ENCODE measurements around the gene OR10J4.

OR10J4 gene

GRCh38 chr1:159431904-159432303 lies at the start of gene OR10J4:
TSS of gene OR10J4 (plus strand) at chr1:159432204.
- no peak for DNase-seq (ENCODE audit: low read depth)
- TF ChIP-seq MAX (IDR thresholded peaks at IDR 0.05; ENCODE audit: low read depth, low read length): no peak
- TF ChIP-seq POLR2A (IDR thresholded peaks at IDR 0.05; ENCODE audit: extremely low read depth, insufficient read length): no peak
- no peak for TF ChIP-seq CTCF (IDR thresholded peaks at IDR 0.05; ENCODE audit: low read depth, low read length)
- TF ChIP-seq MYC (IDR thresholded peaks at IDR 0.05; ENCODE audit: low read depth, low read length): no peak
- no peak within 1 kb of the TSS for H3K4me3 ChIP-seq (ENCODE audit: low read depth, low read length)

GRCh38 chr1:159406821-159407220 lies 25.2 kb upstream of the OR10J4 start:
- DNase-seq (ENCODE audit: low read depth): no peak
- TF ChIP-seq CTCF (IDR thresholded peaks at IDR 0.05; ENCODE audit: low read depth, low read length): no peak
- TF ChIP-seq POLR2A (IDR thresholded peaks at IDR 0.05; ENCODE audit: extremely low read depth, insufficient read length): no peak
- TF ChIP-seq MAX (IDR thresholded peaks at IDR 0.05; ENCODE audit: low read depth, low read length): no peak
- TF ChIP-seq MYC (IDR thresholded peaks at IDR 0.05; ENCODE audit: low read depth, low read length): no peak
- H3K4me3 ChIP-seq (ENCODE audit: low read depth, low read length): no peak overlapping the region

- TF ChIP-seq MYC (IDR thresholded peaks at IDR 0.05; ENCODE audit: low read depth, low read length): no peak
- no peak for TF ChIP-seq MAX (IDR thresholded peaks at IDR 0.05; ENCODE audit: low read depth, low read length)
- TF ChIP-seq CTCF (IDR thresholded peaks at IDR 0.05; ENCODE audit: low read depth, low read length): no peak
- TF ChIP-seq POLR2A (IDR thresholded peaks at IDR 0.05; ENCODE audit: extremely low read depth, insufficient read length): no peak
- H3K4me3 ChIP-seq (ENCODE audit: low read depth, low read length): no peak overlapping the region
- DNase-seq (ENCODE audit: low read depth): no peak
Measured at GRCh38 chr1:159408862-159409400, 23.1 kb upstream of the OR10J4 start.

- no peak overlapping the region for H3K4me3 ChIP-seq (ENCODE audit: low read depth, low read length)
- no peak for TF ChIP-seq POLR2A (IDR thresholded peaks at IDR 0.05; ENCODE audit: extremely low read depth, insufficient read length)
- no peak for TF ChIP-seq MYC (IDR thresholded peaks at IDR 0.05; ENCODE audit: low read depth, low read length)
- TF ChIP-seq CTCF (IDR thresholded peaks at IDR 0.05; ENCODE audit: low read depth, low read length): peak; percentile 12
- no peak for DNase-seq (ENCODE audit: low read depth)
Measured at GRCh38 chr1:159421821-159422220, 10.2 kb upstream of the OR10J4 start.

- H3K4me3 ChIP-seq (ENCODE audit: low read depth, low read length): no peak overlapping the region
- TF ChIP-seq MYC (IDR thresholded peaks at IDR 0.05; ENCODE audit: low read depth, low read length) (no peak), MAX (IDR thresholded peaks at IDR 0.05; ENCODE audit: low read depth, low read length) (no peak), POLR2A (IDR thresholded peaks at IDR 0.05; ENCODE audit: extremely low read depth, insufficient read length) (no peak), CTCF (IDR thresholded peaks at IDR 0.05; ENCODE audit: low read depth, low read length) (no peak)
- DNase-seq (ENCODE audit: low read depth): no peak
Measured at GRCh38 chr1:159428536-159428935, 3.5 kb upstream of the OR10J4 start.
